HepG2 (cell line): ENCODE results near the gene MARS2. TPM values are rescaled to one million over a fixed set of nuclear protein-coding genes. Genes with fewer than 3 reads are reported as not detected.

Source experiments
- ATAC-seq: fragments of 200-7000 bp; cut with Tn5 transposase; 3 replicates; pipeline ENCODE4 v1.9.1; 2020; ENCODE audit warnings: mild to moderate bottlenecking, moderate library complexity
- BruUV-seq: library from RNA; stranded (reverse); fragments of 400-500 nt; replicated peaks from 2 replicates; lab custom pipeline; 2021; lab: Mats Ljungman, UMichigan
- CTCF ChIA-PET: fragments of 300-600 bp; formaldehyde crosslinking; extraction: SDS; loops from one replicate; lab custom pipeline; 2021; ENCODE audit warnings: low total read pairs, inconsistent platforms, low intra/inter-chr PET ratio; lab: Yijun Ruan, JAX
- POLR2A ChIA-PET: fragments of 350-600 bp; sonication (Branson Sonifier 250); formaldehyde crosslinking; loops from one replicate; lab custom pipeline; 2020; ENCODE audit warnings: antibody characterized with exemption, inconsistent platforms; lab: Yijun Ruan, JAX
- DNase-seq: peaks from one replicate; pipeline ENCODE4 v3.0.0-alpha.2; 2015; ENCODE audit warnings: low spot score
- FAIRE-seq: peaks from 3 replicates; lab custom pipeline; 2011; peaks lifted over from hg19 to GRCh38; lab: Jason Lieb, UNC
- H2AFZ ChIP-seq: one replicate; pipeline ENCODE4 v1.6.1; 2011; ENCODE audit warnings: low read length, inconsistent platforms
- H3K27ac ChIP-seq: fragments of 300-600 bp; 3 replicates; pipeline ENCODE4 v1.8.0; 2011; ENCODE audit warnings: mixed run types, mild to moderate bottlenecking, mixed read lengths, low read length, inconsistent platforms; ENCODE audit not compliant: insufficient read depth; ENCODE audit errors: extremely low read length
- H3K27me3 ChIP-seq, 2 experiments: fragments of 200-600 bp in 1 of 2; 2 replicates in 1 of 2; 3 replicates in 1 of 2; pipeline versions ENCODE4 v1.6.0 to v1.8.0; 2011; ENCODE audit warnings: low read length in 2 of 2, mild to moderate bottlenecking in 2 of 2, moderate library complexity in 2 of 2, inconsistent platforms in 1 of 2; ENCODE audit not compliant: insufficient read depth in 2 of 2, control insufficient read depth in 1 of 2
- H3K36me3 ChIP-seq, 2 experiments: fragments of 200-600 bp in 1 of 2; replicated peaks in 1 of 2; 2 replicates in 1 of 2; 3 replicates in 1 of 2; pipeline versions ENCODE4 v1.5.1 to v1.8.0; 2011; ENCODE audit warnings: low read length in 2 of 2, inconsistent platforms in 1 of 2; ENCODE audit not compliant: insufficient read depth in 2 of 2, control insufficient read depth in 1 of 2
- H3K4me1 ChIP-seq: 2 replicates; pipeline ENCODE4 v1.5.1; 2012; ENCODE audit warnings: low read length, inconsistent platforms; ENCODE audit not compliant: insufficient read depth
- H3K4me2 ChIP-seq: 2 replicates; pipeline ENCODE4 v1.6.0; 2011; ENCODE audit warnings: low read depth, low read length, inconsistent platforms
- H3K4me3 ChIP-seq, 3 experiments: fragments of 200-600 bp in 1 of 3; sonication (generic), shearing (Covaris generic) in 1 of 3; replicated peaks in 1 of 3; 2 replicates each; pipeline ENCODE4 v1.5.1; 2011 to 2016; ENCODE audit warnings: low read length in 3 of 3, inconsistent platforms in 2 of 3, low read depth in 2 of 3, mild to moderate bottlenecking in 2 of 3, control low read depth in 1 of 3, mixed read lengths in 1 of 3; ENCODE audit not compliant: insufficient read depth in 1 of 3
- H3K79me2 ChIP-seq: one replicate; pipeline ENCODE4 v1.6.1; 2011; ENCODE audit warnings: low read length, inconsistent platforms; ENCODE audit not compliant: insufficient read depth
- H3K9ac ChIP-seq: 2 replicates; pipeline ENCODE4 v1.6.0; 2011; ENCODE audit warnings: mild to moderate bottlenecking, low read depth, low read length, inconsistent platforms; ENCODE audit not compliant: insufficient read depth
- H3K9me3 ChIP-seq: 2 replicates; pipeline ENCODE4 v1.5.1; 2012; ENCODE audit warnings: mild to moderate bottlenecking, low read length
- H4K20me1 ChIP-seq: 2 replicates; pipeline ENCODE4 v1.6.0; 2011; ENCODE audit warnings: inconsistent platforms, mild to moderate bottlenecking, low read length, moderate library complexity; ENCODE audit not compliant: insufficient read depth
- NR2F1 ChIP-seq, 2 experiments: fragments of 450-650 bp in 1 of 2; formaldehyde crosslinking in 1 of 2; IDR thresholded peaks; 2 replicates each; pipeline versions ENCODE4 v1.5.0 to v1.6.1; 2016 to 2020; ENCODE audit warnings: mild to moderate bottlenecking in 1 of 2, missing compliant biosample characterization in 1 of 2, missing genetic modification reagents in 1 of 2, moderate library complexity in 1 of 2
- PTBP1 ChIP-seq: fragments of 200-400 bp; formaldehyde crosslinking; IDR thresholded peaks from 2 replicates; pipeline ENCODE4 v1.6.1; 2018; ENCODE audit warnings: low read length, low read depth; ENCODE audit not compliant: poor library complexity, severe bottlenecking
- ZNF10 ChIP-seq: sonication (generic); formaldehyde crosslinking; IDR thresholded peaks from 2 replicates; pipeline ENCODE4 v1.4.0; 2020; ENCODE audit warnings: mild to moderate bottlenecking, low read depth, missing genetic modification reagents, borderline replicate concordance
- ZNF816 ChIP-seq: sonication (generic); formaldehyde crosslinking; IDR thresholded peaks from 2 replicates; pipeline ENCODE4 v1.8.0; 2022; ENCODE audit warnings: missing genetic modification reagents, mild to moderate bottlenecking, borderline replicate concordance
- WGBS: methylation state at CpG from one replicate; pipeline ENCODE4 v1.1.6; 2017; ENCODE audit warnings: low lambda C conversion rate; 5-methylcytosine and 5-hydroxymethylcytosine counted together
- in situ Hi-C: cut with HindIII; loops from 2 replicates; pipeline ENCODE4 v1.10.0; 2017; ENCODE audit warnings: low pct_unique_long_range_greater_than_20kb; ENCODE audit not compliant: extremely low pct_ligation_motif_present
- intact Hi-C: fragments of 100-400 bp; cut with micrococcal nuclease; formaldehyde crosslinking; loops from one replicate; pipeline ENCODE4 v1.10.0; 2022; ENCODE audit not compliant: unreplicated experiment
- polyA plus RNA-seq, 8 experiments: library from polyadenylated mRNA; depleted of rRNA in 3 of 8; stranded (reverse) in 7 of 8; unstranded in 1 of 8; fragments of >200 nt; fragmentation: Illumina TruSeq in 4 of 8; extraction: Trizol in 4 of 8; gene quantifications; 2 replicates each; pipeline versions ENCODE4 v1.2.1 to v1.2.3, GENCODE V29; 2011 to 2016; ENCODE audit warnings: low read depth in 4 of 8, missing spikeins in 1 of 8, mixed read lengths in 1 of 8; ENCODE audit not compliant: insufficient read depth in 1 of 8
- total RNA-seq, 5 experiments: library from RNA; depleted of rRNA; stranded (reverse); fragments of >200 nt; fragmentation: Illumina TruSeq; extraction: Trizol; gene quantifications; 2 replicates each; pipeline ENCODE4 v1.2.3, GENCODE V29; 2016; ENCODE audit warnings: low read depth in 1 of 5
- TF ChIP-seq, protein P1 (sequence below): sonication (generic); formaldehyde crosslinking; IDR thresholded peaks from 2 replicates; pipeline ENCODE4 v1.4.0; 2020; ENCODE audit warnings: missing genetic modification reagents, low read depth, mild to moderate bottlenecking, borderline replicate concordance
- TF ChIP-seq, protein P2 (sequence below): sonication (generic); formaldehyde crosslinking; IDR thresholded peaks from 2 replicates; pipeline ENCODE4 v1.4.0; 2020; ENCODE audit warnings: missing genetic modification reagents
- TF ChIP-seq, protein P3 (sequence below): IDR thresholded peaks from 2 replicates; pipeline ENCODE4 v1.6.1; 2016; ENCODE audit warnings: low read depth, missing genetic modification reagents, missing compliant biosample characterization
- TF ChIP-seq, protein P4 (sequence below): IDR thresholded peaks from 2 replicates; pipeline ENCODE4 v1.6.1; 2012; ENCODE audit warnings: low read depth, low read length, improper control_type of control experiment
- TF ChIP-seq, protein P5 (sequence below): IDR thresholded peaks from 2 replicates; pipeline ENCODE4 v1.6.1; 2016; ENCODE audit warnings: low read depth

Gene MARS2
- total and polyA plus RNA-seq, 2 of the 13 experiments (the other 11 are each of a cell fraction or from before 2014, with no cell fraction given) = 6.9 to 16.2 TPM

DNA sequence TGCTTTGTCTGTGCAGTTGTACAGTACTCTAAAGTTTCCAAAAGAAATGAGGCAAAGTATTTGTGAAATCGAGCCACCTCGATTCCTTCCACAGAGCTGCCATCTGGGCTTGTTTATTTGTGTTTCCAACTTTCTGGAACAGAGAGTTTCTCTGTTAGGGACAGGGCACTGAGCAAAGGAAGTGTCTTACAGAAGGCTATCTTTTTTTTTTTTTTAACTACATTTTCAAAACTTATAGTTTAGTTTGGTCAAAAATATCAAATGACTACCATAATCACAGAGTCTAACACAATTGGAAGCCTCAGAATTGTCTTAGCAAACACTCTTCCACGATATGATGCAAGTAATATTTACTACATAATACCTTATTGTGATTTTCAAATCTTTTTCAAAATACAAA, 30.6 kb upstream of the MARS2 start:
- ATAC-seq (no peak), FAIRE-seq (no peak), DNase-seq (no peak)
- ChIA-PET CTCF (no interaction called here), POLR2A (interaction anchor here (0.6 to 1.4 kb wide), 2 partner anchors 34 to 47 kb away, joined by 3 read pairs; no protein-coding TSS in a partner anchor)
- BruUV-seq = no TSS peak
- no peaks in the 10 kb centered on the region for H3K36me3 ChIP-seq
- 9% methylated on average over 3 of the region's 3 CpGs for WGBS
- H3K9ac ChIP-seq = no peak overlapping the region
- no peak overlapping the region for H2AFZ ChIP-seq
- no peaks in the 10 kb centered on the region for H3K9me3 ChIP-seq
- H3K27ac ChIP-seq = no peak overlapping the region
- H4K20me1 ChIP-seq = no peaks in the 10 kb centered on the region
- H3K27me3 ChIP-seq = peaks cover 0 to 3% of the 10 kb centered on the region in 2 experiments; a peak in 1 of 5 replicates
- 0 out of 2 replicates have a peak overlapping the region, but pooled peaks have one; percentile 41 for H3K4me2 ChIP-seq
- peaks cover 31% of the 10 kb centered on the region for H3K4me1 ChIP-seq
- H3K79me2 ChIP-seq = no peaks in the 10 kb centered on the region
- peak overlapping the region in 1 of 3 experiments; percentile 14; a peak in 1 of 6 replicates for H3K4me3 ChIP-seq
- intact Hi-C loops (no loop called here), in situ Hi-C loops (no loop called here)
- TF ChIP-seq, protein P1, sequence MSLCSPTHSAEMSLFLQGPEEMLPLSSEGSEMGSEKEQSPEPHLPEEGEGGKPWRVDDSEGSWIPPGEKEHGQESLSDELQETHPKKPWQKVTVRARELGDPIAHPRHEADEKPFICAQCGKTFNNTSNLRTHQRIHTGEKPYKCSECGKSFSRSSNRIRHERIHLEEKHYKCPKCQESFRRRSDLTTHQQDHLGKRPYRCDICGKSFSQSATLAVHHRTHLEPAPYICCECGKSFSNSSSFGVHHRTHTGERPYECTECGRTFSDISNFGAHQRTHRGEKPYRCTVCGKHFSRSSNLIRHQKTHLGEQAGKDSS = no peak
- TF ChIP-seq PTBP1 = no peak
- no peak for TF ChIP-seq NR2F1 (CRISPR knock-in tag; IDR thresholded peaks at IDR 0.05)
- TF ChIP-seq, protein P2, sequence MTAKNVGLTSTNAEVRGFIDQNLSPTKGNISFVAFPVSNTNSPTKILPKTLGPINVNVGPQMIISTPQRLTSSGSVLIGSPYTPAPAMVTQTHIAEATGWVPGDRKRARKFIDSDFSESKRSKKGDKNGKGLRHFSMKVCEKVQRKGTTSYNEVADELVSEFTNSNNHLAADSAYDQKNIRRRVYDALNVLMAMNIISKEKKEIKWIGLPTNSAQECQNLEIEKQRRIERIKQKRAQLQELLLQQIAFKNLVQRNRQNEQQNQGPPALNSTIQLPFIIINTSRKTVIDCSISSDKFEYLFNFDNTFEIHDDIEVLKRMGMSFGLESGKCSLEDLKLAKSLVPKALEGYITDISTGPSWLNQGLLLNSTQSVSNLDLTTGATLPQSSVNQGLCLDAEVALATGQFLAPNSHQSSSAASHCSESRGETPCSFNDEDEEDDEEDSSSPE = no peak
- TF ChIP-seq ZNF10 = no peak
- TF ChIP-seq, protein P3, sequence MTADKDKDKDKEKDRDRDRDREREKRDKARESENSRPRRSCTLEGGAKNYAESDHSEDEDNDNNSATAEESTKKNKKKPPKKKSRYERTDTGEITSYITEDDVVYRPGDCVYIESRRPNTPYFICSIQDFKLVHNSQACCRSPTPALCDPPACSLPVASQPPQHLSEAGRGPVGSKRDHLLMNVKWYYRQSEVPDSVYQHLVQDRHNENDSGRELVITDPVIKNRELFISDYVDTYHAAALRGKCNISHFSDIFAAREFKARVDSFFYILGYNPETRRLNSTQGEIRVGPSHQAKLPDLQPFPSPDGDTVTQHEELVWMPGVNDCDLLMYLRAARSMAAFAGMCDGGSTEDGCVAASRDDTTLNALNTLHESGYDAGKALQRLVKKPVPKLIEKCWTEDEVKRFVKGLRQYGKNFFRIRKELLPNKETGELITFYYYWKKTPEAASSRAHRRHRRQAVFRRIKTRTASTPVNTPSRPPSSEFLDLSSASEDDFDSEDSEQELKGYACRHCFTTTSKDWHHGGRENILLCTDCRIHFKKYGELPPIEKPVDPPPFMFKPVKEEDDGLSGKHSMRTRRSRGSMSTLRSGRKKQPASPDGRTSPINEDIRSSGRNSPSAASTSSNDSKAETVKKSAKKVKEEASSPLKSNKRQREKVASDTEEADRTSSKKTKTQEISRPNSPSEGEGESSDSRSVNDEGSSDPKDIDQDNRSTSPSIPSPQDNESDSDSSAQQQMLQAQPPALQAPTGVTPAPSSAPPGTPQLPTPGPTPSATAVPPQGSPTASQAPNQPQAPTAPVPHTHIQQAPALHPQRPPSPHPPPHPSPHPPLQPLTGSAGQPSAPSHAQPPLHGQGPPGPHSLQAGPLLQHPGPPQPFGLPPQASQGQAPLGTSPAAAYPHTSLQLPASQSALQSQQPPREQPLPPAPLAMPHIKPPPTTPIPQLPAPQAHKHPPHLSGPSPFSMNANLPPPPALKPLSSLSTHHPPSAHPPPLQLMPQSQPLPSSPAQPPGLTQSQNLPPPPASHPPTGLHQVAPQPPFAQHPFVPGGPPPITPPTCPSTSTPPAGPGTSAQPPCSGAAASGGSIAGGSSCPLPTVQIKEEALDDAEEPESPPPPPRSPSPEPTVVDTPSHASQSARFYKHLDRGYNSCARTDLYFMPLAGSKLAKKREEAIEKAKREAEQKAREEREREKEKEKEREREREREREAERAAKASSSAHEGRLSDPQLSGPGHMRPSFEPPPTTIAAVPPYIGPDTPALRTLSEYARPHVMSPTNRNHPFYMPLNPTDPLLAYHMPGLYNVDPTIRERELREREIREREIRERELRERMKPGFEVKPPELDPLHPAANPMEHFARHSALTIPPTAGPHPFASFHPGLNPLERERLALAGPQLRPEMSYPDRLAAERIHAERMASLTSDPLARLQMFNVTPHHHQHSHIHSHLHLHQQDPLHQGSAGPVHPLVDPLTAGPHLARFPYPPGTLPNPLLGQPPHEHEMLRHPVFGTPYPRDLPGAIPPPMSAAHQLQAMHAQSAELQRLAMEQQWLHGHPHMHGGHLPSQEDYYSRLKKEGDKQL = no peak
- TF ChIP-seq, protein P4, sequence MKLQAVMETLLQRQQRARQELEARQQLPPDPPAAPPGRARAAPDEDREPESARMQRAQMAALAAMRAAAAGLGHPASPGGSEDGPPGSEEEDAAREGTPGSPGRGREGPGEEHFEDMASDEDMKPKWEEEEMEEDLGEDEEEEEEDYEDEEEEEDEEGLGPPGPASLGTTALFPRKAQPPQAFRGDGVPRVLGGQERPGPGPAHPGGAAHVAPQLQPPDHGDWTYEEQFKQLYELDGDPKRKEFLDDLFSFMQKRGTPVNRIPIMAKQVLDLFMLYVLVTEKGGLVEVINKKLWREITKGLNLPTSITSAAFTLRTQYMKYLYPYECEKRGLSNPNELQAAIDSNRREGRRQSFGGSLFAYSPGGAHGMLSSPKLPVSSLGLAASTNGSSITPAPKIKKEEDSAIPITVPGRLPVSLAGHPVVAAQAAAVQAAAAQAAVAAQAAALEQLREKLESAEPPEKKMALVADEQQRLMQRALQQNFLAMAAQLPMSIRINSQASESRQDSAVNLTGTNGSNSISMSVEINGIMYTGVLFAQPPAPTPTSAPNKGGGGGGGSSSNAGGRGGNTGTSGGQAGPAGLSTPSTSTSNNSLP = no peak
- TF ChIP-seq, protein P5, sequence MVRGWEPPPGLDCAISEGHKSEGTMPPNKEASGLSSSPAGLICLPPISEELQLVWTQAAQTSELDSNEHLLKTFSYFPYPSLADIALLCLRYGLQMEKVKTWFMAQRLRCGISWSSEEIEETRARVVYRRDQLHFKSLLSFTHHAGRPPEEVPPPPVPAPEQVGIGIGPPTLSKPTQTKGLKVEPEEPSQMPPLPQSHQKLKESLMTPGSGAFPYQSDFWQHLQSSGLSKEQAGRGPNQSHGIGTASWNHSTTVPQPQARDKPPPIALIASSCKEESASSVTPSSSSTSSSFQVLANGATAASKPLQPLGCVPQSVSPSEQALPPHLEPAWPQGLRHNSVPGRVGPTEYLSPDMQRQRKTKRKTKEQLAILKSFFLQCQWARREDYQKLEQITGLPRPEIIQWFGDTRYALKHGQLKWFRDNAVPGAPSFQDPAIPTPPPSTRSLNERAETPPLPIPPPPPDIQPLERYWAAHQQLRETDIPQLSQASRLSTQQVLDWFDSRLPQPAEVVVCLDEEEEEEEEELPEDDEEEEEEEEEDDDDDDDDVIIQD = no peak
- no peak for TF ChIP-seq ZNF816
